NCI-H1436 treated with DMSO at 0.1 percent for 48 hours (cell line): ENCODE measurements around the gene LOXL4.

Source experiments
- DNase-seq: peaks from one replicate; lab custom pipeline; 2025; lab: John Stamatoyannopoulos, UW

The LOXL4 gene

GRCh38 chr10:98295401-98295811 is 27.4 kb upstream of the LOXL4 start:
- no peak for DNase-seq

DNA sequence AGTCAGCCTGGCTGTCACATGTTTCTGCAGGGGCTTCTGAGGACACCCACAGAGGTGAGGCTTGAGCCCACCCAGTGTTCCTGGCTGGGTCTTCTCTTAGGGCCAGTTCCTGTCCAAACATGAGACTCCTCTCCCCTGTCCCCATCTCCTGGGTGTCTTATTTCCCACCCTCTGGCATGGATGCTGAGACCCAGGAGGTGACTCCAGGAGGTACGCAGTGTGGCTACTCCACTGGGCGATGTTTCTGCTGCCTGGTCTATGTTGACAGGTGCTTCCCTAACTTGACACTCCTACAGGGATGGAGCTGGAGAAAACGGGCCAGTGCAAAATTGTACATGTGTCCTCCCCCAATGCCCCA is 26.3 kb upstream of the LOXL4 start:
- no peak for DNase-seq

DNA sequence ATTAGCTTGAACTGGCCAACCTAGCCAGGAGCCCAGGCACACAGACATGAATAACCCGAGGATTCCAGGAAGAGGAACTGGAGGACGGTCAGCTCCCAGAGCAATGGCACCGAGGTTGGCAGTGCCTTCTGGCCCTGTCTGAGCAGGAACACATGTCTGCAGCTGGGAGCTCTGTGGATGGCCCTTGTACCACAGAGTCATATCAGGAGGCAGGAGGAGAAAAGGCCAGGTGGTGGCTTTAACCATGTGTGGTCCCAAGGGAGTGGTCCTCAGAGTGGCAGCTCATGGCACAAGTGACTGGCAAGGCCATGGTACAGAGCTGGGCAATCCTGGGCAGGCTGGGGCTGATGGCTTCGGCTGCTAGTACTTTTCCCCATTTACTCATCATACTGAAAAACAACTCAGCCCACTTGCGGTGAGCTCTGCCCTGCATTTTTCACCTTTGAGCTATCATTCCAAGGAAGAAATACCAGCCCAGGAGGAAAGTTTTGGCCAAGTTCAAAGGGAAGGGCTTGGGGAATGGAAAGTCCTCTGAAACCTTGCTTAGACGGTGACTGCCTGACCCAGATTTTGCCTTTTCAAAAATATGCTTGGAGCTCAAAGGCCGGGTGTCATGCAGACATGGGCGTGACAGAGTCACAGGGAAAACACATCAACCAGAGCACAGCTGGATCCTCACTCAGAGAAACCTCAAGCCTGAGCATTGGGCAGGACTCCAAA is 25.7 kb upstream of the LOXL4 start:
- DNase-seq: no peak

- DNase-seq: no peak
Measured at GRCh38 chr10:98292971-98293370, 25.0 kb upstream of the LOXL4 start.

- DNase-seq: no peak
Measured at GRCh38 chr10:98289802-98290209, 21.8 kb upstream of the LOXL4 start.

DNA sequence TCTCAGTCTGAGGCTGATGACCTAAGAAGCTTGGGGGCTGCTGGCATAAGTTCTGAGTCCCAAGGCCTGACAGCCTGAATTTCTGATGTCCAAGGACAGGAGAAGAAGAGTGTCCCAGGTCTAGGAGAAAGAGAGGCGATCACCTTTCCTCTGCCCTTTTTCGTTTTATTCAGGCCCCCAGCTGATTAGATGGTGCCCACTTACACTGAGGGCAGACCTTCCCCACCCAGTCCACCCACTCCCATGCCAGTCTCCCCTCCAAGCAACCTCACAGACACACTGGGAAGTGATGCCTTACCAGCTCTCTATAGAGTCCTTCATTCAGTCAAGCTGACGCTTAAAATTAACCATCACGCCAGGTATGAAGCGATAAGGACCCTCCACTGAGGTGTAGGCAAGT is 19.3 kb upstream of the LOXL4 start:
- no peak for DNase-seq

GRCh38 chr10:98286419-98286818 is 18.4 kb upstream of the LOXL4 start:
- DNase-seq: no peak

- DNase-seq: no peak
Measured at GRCh38 chr10:98285416-98285815, 17.4 kb upstream of the LOXL4 start.

- no peak for DNase-seq
Measured at GRCh38 chr10:98276311-98276710, 8.3 kb upstream of the LOXL4 start.

DNA sequence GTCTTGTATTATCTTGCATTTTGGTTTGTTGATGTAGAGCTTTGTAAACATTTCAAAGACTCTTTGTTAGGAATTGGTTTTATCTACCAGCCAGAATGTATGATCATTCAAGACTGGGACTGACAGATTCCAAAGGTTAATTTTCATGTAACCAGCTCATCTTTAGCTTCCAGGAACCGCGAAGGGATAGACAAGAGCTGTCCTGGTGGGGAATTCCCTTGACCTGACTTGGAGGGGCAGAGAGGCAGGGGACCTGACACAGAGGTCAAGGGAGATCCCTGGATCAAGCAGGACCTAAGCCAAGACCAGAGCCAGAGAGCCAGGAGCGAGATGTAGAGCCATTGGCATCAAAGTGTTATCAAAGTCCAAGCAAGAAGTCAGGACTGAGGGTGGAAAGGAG is 6.6 kb upstream of the LOXL4 start:
- no peak for DNase-seq

- DNase-seq: no peak
Measured at GRCh38 chr10:98273057-98273850, 5.3 kb upstream of the LOXL4 start.

DNA sequence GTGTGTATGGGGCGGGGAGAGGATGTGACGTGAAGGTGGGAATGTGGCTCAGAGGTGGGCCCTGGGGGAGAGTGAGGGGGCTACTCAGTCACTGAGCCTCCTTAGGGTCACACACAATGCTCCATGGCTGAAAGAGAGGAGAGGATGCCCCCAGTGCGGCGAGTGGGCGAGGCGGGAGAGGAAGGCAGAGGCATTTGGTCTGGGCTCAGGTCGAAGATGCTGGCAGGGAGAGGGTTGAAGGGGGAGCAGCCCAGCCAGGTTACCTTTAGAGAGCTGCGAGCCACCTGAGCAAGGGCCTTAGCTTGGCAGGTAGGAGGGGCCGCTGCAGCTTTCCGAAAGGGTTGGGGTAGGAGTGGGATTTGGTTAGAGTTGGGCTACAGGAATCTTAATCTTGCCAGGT is 4.7 kb upstream of the LOXL4 start:
- no peak for DNase-seq

GRCh38 chr10:98272245-98272644 is 4.3 kb upstream of the LOXL4 start:
- no peak for DNase-seq

- DNase-seq: no peak
Measured at GRCh38 chr10:98270786-98271185, 2.8 kb upstream of the LOXL4 start.

GRCh38 chr10:98270073-98270740 is 2.2 kb upstream of the LOXL4 start:
- no peak for DNase-seq

- DNase-seq: no peak
Measured at GRCh38 chr10:98269435-98269912, 1.5 kb upstream of the LOXL4 start.

DNA sequence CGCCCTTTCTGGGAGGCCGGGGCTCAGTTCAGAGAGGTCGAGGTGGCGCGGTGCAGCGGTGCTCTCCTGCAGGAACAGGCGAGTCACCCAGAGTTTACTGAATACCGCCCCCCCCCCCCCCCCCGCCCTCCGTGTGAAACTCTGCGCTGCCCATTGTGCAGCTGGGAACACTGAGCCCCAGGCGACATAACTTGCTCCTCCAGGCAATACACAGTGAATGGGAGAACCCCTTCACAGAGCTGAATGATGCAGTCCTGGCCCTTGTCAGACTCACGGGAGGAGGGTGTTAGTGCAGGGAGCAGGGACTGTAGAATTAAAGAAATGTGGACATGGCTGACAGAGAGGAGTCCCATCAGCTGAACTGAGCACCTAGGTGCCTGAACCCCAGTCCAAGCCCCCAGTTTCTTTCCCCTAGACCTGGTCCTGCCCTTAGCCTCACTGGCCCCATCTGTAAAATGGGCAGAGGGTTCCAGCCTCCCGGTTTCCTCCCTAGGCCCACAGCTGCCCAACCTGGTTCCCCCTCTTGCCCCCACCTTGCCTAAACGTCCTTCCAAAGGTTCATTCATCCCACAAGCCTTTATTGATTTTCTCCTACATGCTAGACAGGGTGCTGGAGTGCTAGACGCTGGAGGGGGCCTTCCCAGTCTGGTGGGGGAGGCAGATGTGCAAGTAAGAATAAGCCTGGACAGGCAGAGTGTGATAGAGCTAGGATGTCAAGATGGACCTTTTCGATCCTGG is 869 bp upstream of the LOXL4 start:
- DNase-seq: no peak

DNA sequence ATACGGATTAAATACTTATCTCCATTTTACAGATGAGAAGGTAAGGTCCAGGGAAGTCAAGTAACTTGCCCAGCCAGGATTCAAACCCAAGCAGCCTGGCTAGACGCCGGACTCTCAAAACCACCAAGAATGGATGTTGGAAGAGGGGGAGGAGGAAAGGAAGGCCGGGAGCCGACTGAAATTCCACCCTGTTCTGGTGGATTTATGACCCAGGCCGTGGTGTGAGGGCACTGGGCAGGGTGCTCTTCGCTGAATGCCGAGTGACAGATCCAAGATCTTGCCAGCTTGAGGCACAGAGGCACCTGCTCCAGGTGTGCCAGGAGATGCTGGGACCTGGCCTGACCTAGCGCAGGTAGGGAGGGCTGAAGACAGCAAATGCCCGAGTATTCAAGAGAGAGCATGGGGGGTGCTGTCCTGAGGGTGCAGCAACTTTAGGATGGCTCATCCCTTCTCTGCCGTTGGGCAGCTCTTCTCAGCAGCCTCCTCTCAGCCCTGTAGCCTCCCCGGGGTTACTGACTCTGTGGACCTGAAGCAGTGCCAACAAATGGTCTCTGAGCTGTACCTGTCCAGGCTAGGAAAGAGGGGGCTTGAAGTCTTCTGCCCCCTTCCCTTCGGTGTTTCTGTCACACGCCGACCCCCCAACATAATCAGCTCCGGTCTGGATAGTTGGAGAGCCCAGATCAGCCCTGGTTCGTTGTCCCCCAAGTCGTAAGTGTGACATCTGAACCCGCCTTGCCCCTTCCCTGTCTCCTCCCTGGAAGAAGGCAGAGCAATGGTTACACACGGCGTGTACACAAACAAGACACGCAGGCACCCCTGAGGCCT is 713 bp downstream of the LOXL4 start:
- no peak for DNase-seq

GRCh38 chr10:98266647-98267046 is 1.3 kb downstream of the LOXL4 start:
- no peak for DNase-seq

DNA sequence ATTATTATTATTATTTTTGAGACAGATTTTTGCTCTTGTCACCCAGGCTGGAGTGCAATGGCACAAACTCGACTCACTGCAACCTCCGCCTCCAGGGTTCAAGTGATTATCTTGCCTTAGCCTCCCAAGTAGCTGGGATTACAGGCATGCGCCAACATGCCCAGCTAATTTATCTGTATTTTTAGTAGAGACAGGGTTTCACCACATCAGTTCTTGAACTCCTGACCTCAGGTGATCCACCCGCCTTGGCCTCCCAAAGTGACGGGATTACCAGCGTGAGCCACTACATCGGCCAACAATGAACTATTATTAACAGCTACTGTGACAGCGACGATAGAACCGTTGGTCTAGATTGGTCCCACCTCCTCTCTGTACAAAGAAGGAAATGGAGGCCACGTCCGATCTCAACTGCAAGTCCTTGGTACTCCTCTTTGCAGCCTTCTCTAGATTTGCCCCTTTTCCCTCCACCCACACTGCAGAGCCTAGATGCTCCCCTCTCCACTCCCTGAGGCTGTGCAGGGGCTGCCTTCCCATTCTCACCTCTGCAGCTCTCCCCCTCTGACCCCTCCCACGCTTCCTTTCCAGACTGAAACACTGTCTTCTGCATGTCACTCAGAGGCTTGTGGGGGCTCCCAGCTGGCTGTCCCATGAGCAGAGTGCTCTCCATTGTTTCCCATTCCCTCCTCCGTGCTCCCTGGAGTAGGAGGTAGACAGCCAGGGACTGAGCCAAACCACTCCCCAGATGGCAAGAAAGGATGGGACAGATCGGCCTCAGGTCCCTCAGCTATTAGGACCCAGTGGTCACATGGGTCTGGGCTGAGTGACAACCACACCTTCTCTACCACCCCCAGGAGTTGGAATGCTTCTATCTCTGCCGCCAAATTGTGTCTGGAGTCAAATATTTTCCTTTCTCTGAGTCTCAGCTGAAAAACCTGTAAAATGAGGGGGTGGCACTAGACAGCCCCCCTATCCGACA is 2.3 kb downstream of the LOXL4 start:
- no peak for DNase-seq
